ENCODE measurements around the gene LINC01488. TPM values are rescaled to one million over a fixed set of nuclear protein-coding genes. Genes with fewer than 3 reads are reported as not detected.

Gene LINC01488
- total RNA-seq, 2 experiments from 2014 or later = not detected

- ATAC-seq (no peak), DNase-seq (no peak)
- peaks cover 5% of the 10 kb centered on the region for H3K27me3 Mint-ChIP-seq
- no peak overlapping the region for H3K4me3 Mint-ChIP-seq
- no peaks in the 10 kb centered on the region for H3K36me3 Mint-ChIP-seq
- H3K9me3 Mint-ChIP-seq (ENCODE audit: low read depth) = no peaks in the 10 kb centered on the region
- H3K4me1 Mint-ChIP-seq = no peaks in the 10 kb centered on the region
- CTCF ChIA-PET = no interaction called here
- no peak overlapping the region for H3K27ac Mint-ChIP-seq
Measured at GRCh38 chr11:69473276-69473845, 8.1 kb upstream of the LINC01488 start.

GRCh38 chr11:69474736-69475135 lies 6.7 kb upstream of the LINC01488 start:
- peaks cover 5% of the 10 kb centered on the region for H3K27me3 Mint-ChIP-seq
- no peaks in the 10 kb centered on the region for H3K36me3 Mint-ChIP-seq
- CTCF ChIA-PET = no interaction called here

GRCh38 chr11:69475141-69475865 lies 6.2 kb upstream of the LINC01488 start:
- no peaks in the 10 kb centered on the region for H3K4me1 Mint-ChIP-seq
- DNase-seq (no peak), ATAC-seq (no peak)
- no peak overlapping the region for H3K4me3 Mint-ChIP-seq
- CTCF ChIA-PET = no interaction called here
- no peaks in the 10 kb centered on the region for H3K36me3 Mint-ChIP-seq
- H3K9me3 Mint-ChIP-seq (ENCODE audit: low read depth) = no peaks in the 10 kb centered on the region
- no peak overlapping the region for H3K27ac Mint-ChIP-seq
- peaks cover 2% of the 10 kb centered on the region for H3K27me3 Mint-ChIP-seq

More at GRCh38 chr11:69474736-69475135, 6.7 kb upstream of the LINC01488 start:
- ATAC-seq (no peak), DNase-seq (no peak)
- Mint-ChIP-seq H3K4me1 (no peaks in the 10 kb centered on the region), H3K4me3 (no peak overlapping the region), H3K9me3 (ENCODE audit: low read depth) (no peaks in the 10 kb centered on the region), H3K27ac (no peak overlapping the region)

- no peaks in the 10 kb centered on the region for H3K4me1 Mint-ChIP-seq
- no peak for ATAC-seq
- H3K36me3 Mint-ChIP-seq = no peaks in the 10 kb centered on the region
- H3K4me3 Mint-ChIP-seq = no peak overlapping the region
- DNase-seq = no peak
- H3K9me3 Mint-ChIP-seq (ENCODE audit: low read depth) = no peaks in the 10 kb centered on the region
- H3K27ac Mint-ChIP-seq = no peak overlapping the region
- H3K27me3 Mint-ChIP-seq = peaks cover 2% of the 10 kb centered on the region
- CTCF ChIA-PET = no interaction called here
Measured at GRCh38 chr11:69475866-69476471, 5.5 kb upstream of the LINC01488 start.

GRCh38 chr11:69476509-69476961 lies 4.9 kb upstream of the LINC01488 start:
- H3K9me3 Mint-ChIP-seq (ENCODE audit: low read depth) = no peaks in the 10 kb centered on the region
- ATAC-seq (no peak), DNase-seq (no peak)
- H3K27me3 Mint-ChIP-seq = peaks cover 2% of the 10 kb centered on the region
- no peak overlapping the region for H3K27ac Mint-ChIP-seq
- H3K36me3 Mint-ChIP-seq = no peaks in the 10 kb centered on the region
- no peaks in the 10 kb centered on the region for H3K4me1 Mint-ChIP-seq
- CTCF ChIA-PET = no interaction called here
- H3K4me3 Mint-ChIP-seq = no peak overlapping the region

GRCh38 chr11:69477086-69477485 lies 4.4 kb upstream of the LINC01488 start:
- DNase-seq = no peak
- CTCF ChIA-PET = no interaction called here
- Mint-ChIP-seq H3K4me1 (no peaks in the 10 kb centered on the region), H3K4me3 (no peak overlapping the region), H3K27me3 (no peaks in the 10 kb centered on the region), H3K36me3 (no peaks in the 10 kb centered on the region), H3K9me3 (ENCODE audit: low read depth) (no peaks in the 10 kb centered on the region), H3K27ac (no peak overlapping the region)
- ATAC-seq = no peak

- no peak overlapping the region for H3K4me3 Mint-ChIP-seq
Measured at GRCh38 chr11:69479591-69480271, 1.7 kb upstream of the LINC01488 start.

GRCh38 chr11:69480547-69481392 lies 693 bp upstream of the LINC01488 start:
- Mint-ChIP-seq H3K27me3 (no peaks in the 10 kb centered on the region), H3K27ac (no peak overlapping the region), H3K36me3 (no peaks in the 10 kb centered on the region), H3K4me3 (no peak overlapping the region), H3K4me1 (no peaks in the 10 kb centered on the region), H3K9me3 (ENCODE audit: low read depth) (no peaks in the 10 kb centered on the region)
- no peak for ATAC-seq
- CTCF ChIA-PET = no interaction called here
- DNase-seq = no peak

More at GRCh38 chr11:69479591-69480271, 1.7 kb upstream of the LINC01488 start:
- no peak for DNase-seq
- Mint-ChIP-seq H3K4me1 (no peaks in the 10 kb centered on the region), H3K27me3 (no peaks in the 10 kb centered on the region), H3K36me3 (no peaks in the 10 kb centered on the region), H3K27ac (no peak overlapping the region), H3K9me3 (ENCODE audit: low read depth) (no peaks in the 10 kb centered on the region)
- CTCF ChIA-PET = no interaction called here
- ATAC-seq = no peak

- no peaks in the 10 kb centered on the region for H3K27me3 Mint-ChIP-seq
- no peaks in the 10 kb centered on the region for H3K9me3 Mint-ChIP-seq (ENCODE audit: low read depth)
- no peaks in the 10 kb centered on the region for H3K4me1 Mint-ChIP-seq
- H3K4me3 Mint-ChIP-seq = no peak overlapping the region
- H3K36me3 Mint-ChIP-seq = no peaks in the 10 kb centered on the region
- ATAC-seq (no peak), DNase-seq (no peak)
- CTCF ChIA-PET = no interaction called here
- no peak overlapping the region for H3K27ac Mint-ChIP-seq
Measured at GRCh38 chr11:69482322-69482721, 859 bp downstream of the LINC01488 start.

- DNase-seq = no peak
Measured at GRCh38 chr11:69483170-69483569, 1.7 kb downstream of the LINC01488 start.

GRCh38 chr11:69483691-69484426 lies 2.4 kb downstream of the LINC01488 start:
- Mint-ChIP-seq H3K4me3 (no peak overlapping the region), H3K27ac (no peak overlapping the region), H3K4me1 (no peaks in the 10 kb centered on the region), H3K27me3 (no peaks in the 10 kb centered on the region), H3K36me3 (no peaks in the 10 kb centered on the region), H3K9me3 (ENCODE audit: low read depth) (no peaks in the 10 kb centered on the region)
- DNase-seq (no peak), ATAC-seq (no peak)
- CTCF ChIA-PET = no interaction called here

More at GRCh38 chr11:69483170-69483569, 1.7 kb downstream of the LINC01488 start:
- H3K36me3 Mint-ChIP-seq = no peaks in the 10 kb centered on the region
- ATAC-seq = no peak
- H3K9me3 Mint-ChIP-seq (ENCODE audit: low read depth) = no peaks in the 10 kb centered on the region
- CTCF ChIA-PET = no interaction called here
- no peak overlapping the region for H3K27ac Mint-ChIP-seq
- no peaks in the 10 kb centered on the region for H3K4me1 Mint-ChIP-seq
- no peaks in the 10 kb centered on the region for H3K27me3 Mint-ChIP-seq
- no peak overlapping the region for H3K4me3 Mint-ChIP-seq

- DNase-seq = no peak
- Mint-ChIP-seq H3K27me3 (no peaks in the 10 kb centered on the region), H3K4me1 (no peaks in the 10 kb centered on the region), H3K27ac (no peak overlapping the region), H3K9me3 (ENCODE audit: low read depth) (no peaks in the 10 kb centered on the region), H3K36me3 (no peaks in the 10 kb centered on the region), H3K4me3 (no peak overlapping the region)
- CTCF ChIA-PET = no interaction called here
- no peak for ATAC-seq
Measured at GRCh38 chr11:69484427-69485259, 3.2 kb downstream of the LINC01488 start.

Data from activated CD8-positive, alpha-beta memory T cell treated with anti-CD3 and anti-CD28 coated beads, Interleukin-2, amount 10 ng/mL, durations not matched to agents 7 days and 5 days (primary cell).